ENCODE data around the gene OS9. TPM values are rescaled to one million over a fixed set of nuclear protein-coding genes. Genes with fewer than 3 reads are reported as not detected.

The OS9 gene
- total RNA-seq, 2 experiments from 2014 or later = 82.6 to 112 TPM

DNA sequence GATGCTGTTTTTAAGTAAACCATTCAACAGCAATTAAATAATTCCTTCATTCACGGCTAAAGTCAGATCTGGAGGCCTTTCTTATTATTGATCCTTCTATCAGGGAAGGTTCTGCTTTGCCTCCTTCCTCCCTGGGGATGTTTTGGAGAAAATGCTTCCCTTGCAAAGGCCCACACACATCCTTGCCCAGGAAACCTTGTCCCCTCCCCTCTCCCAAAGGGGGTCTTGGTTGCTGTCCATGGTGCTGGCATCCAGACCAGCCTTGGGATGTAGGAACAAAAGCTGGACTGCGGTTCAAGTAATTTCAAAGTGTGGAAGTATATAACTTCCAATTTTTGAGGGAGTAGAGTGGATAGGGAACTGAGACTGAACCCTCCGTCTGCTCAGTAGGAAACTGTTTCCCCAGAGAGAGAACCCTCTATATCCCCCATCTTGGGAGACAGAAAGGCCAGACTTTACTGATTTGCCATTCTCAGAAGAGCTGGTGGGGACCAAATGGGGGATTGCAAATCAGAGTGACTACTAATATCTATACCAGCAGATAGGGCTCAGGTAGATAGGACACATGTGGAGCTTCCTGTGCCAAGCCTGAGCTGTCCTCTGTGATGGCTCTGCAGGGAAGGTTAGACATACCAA, 66.5 kb downstream of the OS9 start:
- intact Hi-C loops (cut with micrococcal nuclease; ENCODE audit: unreplicated experiment) = no loop called here
- POLR2A ChIA-PET = interaction anchor here (1.0 kb wide), 1 partner anchor 135 kb away, joined by 3 read pairs; no protein-coding TSS in a partner anchor
- H2AFZ ChIP-seq (ENCODE audit: low read length) = no peak overlapping the region
- TF ChIP-seq, protein P1, sequence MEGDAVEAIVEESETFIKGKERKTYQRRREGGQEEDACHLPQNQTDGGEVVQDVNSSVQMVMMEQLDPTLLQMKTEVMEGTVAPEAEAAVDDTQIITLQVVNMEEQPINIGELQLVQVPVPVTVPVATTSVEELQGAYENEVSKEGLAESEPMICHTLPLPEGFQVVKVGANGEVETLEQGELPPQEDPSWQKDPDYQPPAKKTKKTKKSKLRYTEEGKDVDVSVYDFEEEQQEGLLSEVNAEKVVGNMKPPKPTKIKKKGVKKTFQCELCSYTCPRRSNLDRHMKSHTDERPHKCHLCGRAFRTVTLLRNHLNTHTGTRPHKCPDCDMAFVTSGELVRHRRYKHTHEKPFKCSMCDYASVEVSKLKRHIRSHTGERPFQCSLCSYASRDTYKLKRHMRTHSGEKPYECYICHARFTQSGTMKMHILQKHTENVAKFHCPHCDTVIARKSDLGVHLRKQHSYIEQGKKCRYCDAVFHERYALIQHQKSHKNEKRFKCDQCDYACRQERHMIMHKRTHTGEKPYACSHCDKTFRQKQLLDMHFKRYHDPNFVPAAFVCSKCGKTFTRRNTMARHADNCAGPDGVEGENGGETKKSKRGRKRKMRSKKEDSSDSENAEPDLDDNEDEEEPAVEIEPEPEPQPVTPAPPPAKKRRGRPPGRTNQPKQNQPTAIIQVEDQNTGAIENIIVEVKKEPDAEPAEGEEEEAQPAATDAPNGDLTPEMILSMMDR (conservative IDR thresholded peaks at IDR 0.05; ENCODE audit: low read length) = no peak
- no peak for TF ChIP-seq EZH2phosphoT487 (IDR thresholded peaks at IDR 0.05; ENCODE audit: borderline replicate concordance, low read depth, low read length)
- H3K27ac ChIP-seq (ENCODE audit: low read depth, low read length, poor library complexity, severe bottlenecking) = no peak overlapping the region
- peaks cover 19% of the 10 kb centered on the region for H3K4me1 ChIP-seq (ENCODE audit: insufficient read depth, low read length, poor library complexity, severe bottlenecking)
- no peak overlapping the region for H3K4me2 ChIP-seq (ENCODE audit: low read length)
- BruUV-seq (replicated peaks) = no TSS peak
- no peaks in the 10 kb centered on the region for H3K9me2 ChIP-seq (ENCODE audit: insufficient read depth, low read length)
- no peak for DNase-seq (ENCODE audit: low spot score)
- H3K36me3 ChIP-seq (ENCODE audit: insufficient read depth, low read length) = peaks cover 50% of the 10 kb centered on the region
- peaks cover 7% of the 10 kb centered on the region; the same call in 1 of the 2 replicates for H3K79me2 ChIP-seq (ENCODE audit: insufficient read depth, low read depth, low read length)
- CTCF ChIA-PET (ENCODE audit: unreplicated experiment) = no interaction called here
- H3K4me3 ChIP-seq (ENCODE audit: low read depth, low read length, poor library complexity, severe bottlenecking) = no peak overlapping the region
- no peaks in the 10 kb centered on the region for H3K9me3 ChIP-seq (ENCODE audit: low read length)
- peaks cover 10% of the 10 kb centered on the region; the same call in 1 of the 2 replicates for H4K20me1 ChIP-seq (ENCODE audit: insufficient read depth, low read length)

DNA sequence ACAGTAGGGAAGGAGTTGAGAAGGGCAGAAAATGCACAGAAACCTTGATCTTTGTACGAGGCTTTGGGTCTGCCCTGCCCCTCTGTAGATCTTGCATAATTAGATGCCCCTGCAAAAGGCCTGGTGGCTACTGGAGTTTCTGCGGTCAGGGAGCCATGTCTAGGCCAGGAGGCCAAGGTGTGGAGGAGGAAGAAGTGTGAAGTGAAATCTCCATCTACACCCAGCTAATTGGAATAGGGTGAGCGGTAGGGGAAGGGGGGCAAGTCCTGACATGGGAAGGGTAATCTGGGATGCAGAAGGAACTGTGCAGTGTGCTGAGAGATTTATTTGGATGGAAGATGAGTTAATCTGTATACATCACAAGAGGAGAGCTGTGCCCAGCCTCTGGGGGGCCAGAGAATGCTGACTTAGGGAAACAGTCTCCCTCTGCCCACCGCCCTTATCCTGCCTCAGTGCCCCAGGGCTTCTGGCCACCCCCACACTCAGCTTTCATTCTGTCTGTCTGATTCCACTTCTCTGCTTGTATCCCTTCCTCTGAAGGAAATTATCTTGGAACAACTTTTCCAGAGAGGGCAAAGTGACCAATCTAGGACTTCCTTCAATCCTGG, 67.6 kb downstream of the OS9 start:
- peaks cover 7% of the 10 kb centered on the region; the same call in 1 of the 2 replicates for H3K79me2 ChIP-seq (ENCODE audit: insufficient read depth, low read depth, low read length)
- no peak overlapping the region for H3K27ac ChIP-seq (ENCODE audit: low read depth, low read length, poor library complexity, severe bottlenecking)
- H3K4me3 ChIP-seq (ENCODE audit: low read depth, low read length, poor library complexity, severe bottlenecking) = no peak overlapping the region
- peaks cover 50% of the 10 kb centered on the region for H3K36me3 ChIP-seq (ENCODE audit: insufficient read depth, low read length)
- ChIA-PET POLR2A (no interaction called here), CTCF (ENCODE audit: unreplicated experiment) (no interaction called here)
- no peaks in the 10 kb centered on the region for H3K9me2 ChIP-seq (ENCODE audit: insufficient read depth, low read length)
- BruUV-seq (replicated peaks) = no TSS peak
- intact Hi-C loops (cut with micrococcal nuclease; ENCODE audit: unreplicated experiment) = no loop called here
- peaks cover 10% of the 10 kb centered on the region; the same call in 1 of the 2 replicates for H4K20me1 ChIP-seq (ENCODE audit: insufficient read depth, low read length)
- no peak overlapping the region for H2AFZ ChIP-seq (ENCODE audit: low read length)
- no peak for DNase-seq (ENCODE audit: low spot score)
- no peak overlapping the region for H3K4me2 ChIP-seq (ENCODE audit: low read length)
- H3K4me1 ChIP-seq (ENCODE audit: insufficient read depth, low read length, poor library complexity, severe bottlenecking) = peaks cover 16% of the 10 kb centered on the region
- no peaks in the 10 kb centered on the region for H3K9me3 ChIP-seq (ENCODE audit: low read length)
- TF ChIP-seq EZH2phosphoT487 (IDR thresholded peaks at IDR 0.05; ENCODE audit: borderline replicate concordance, low read depth, low read length) = no peak
- TF ChIP-seq, protein P1 (conservative IDR thresholded peaks at IDR 0.05; ENCODE audit: low read length) = no peak

DNA sequence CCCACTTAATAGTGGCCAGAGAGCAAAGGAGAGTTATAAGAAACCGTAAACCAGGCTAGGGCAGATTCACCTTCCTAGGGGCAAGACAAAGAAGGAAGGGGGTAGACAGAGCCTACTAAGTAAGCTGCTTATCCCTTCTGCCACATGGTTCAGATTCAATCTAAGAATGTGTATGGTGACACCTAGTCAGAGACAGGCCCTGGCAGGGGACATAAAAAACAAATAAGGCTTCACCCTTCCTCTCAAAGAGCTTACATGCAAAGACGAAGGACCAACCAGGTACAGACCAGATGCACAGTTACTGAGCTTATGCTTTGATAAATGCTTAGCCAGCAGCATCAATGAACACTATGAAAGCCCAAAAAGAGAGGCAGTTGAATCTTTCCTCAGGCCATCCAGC, 68.5 kb downstream of the OS9 start:
- Histone ChIP-seq H3K36me3 (ENCODE audit: insufficient read depth, low read length) (peaks cover 49% of the 10 kb centered on the region), H3K4me3 (ENCODE audit: low read depth, low read length, poor library complexity, severe bottlenecking) (no peak overlapping the region), H3K9me2 (ENCODE audit: insufficient read depth, low read length) (no peaks in the 10 kb centered on the region), H3K4me2 (ENCODE audit: low read length) (no peak overlapping the region), H2AFZ (ENCODE audit: low read length) (no peak overlapping the region), H4K20me1 (ENCODE audit: insufficient read depth, low read length) (peaks cover 10% of the 10 kb centered on the region; the same call in 1 of the 2 replicates), H3K9me3 (ENCODE audit: low read length) (no peaks in the 10 kb centered on the region), H3K79me2 (ENCODE audit: insufficient read depth, low read depth, low read length) (0 out of 2 replicates have a peak, but pooled peaks cover 7% of the 10 kb centered on the region), H3K27ac (ENCODE audit: low read depth, low read length, poor library complexity, severe bottlenecking) (no peak overlapping the region), H3K4me1 (ENCODE audit: insufficient read depth, low read length, poor library complexity, severe bottlenecking) (peaks cover 7% of the 10 kb centered on the region)
- intact Hi-C loops (cut with micrococcal nuclease; ENCODE audit: unreplicated experiment) = no loop called here
- no peak for TF ChIP-seq EZH2phosphoT487 (IDR thresholded peaks at IDR 0.05; ENCODE audit: borderline replicate concordance, low read depth, low read length)
- TF ChIP-seq, protein P1 (conservative IDR thresholded peaks at IDR 0.05; ENCODE audit: low read length) = no peak
- ChIA-PET CTCF (ENCODE audit: unreplicated experiment) (no interaction called here), POLR2A (interaction anchor here (0.5 kb wide), 1 partner anchor 1894 kb away, joined by 3 read pairs; no protein-coding TSS in a partner anchor)
- DNase-seq (ENCODE audit: low spot score) = no peak
- BruUV-seq (replicated peaks) = no TSS peak

All from OCI-LY7 (cell line).